HG03457 (cell line): ENCODE results near the gene MARCKS.
"Not testable (repeated sequence)": the region's sequence is repeated elsewhere in the genome, so short reads cannot be mapped to it uniquely, and the experiment has no call there.

Source experiments
- ATAC-seq: cut with Tn5 transposase; IDR thresholded peaks from one replicate; pipeline ENCODE4 v1.9.1; 2021; ENCODE audit warnings: moderate number of reproducible peaks; ENCODE audit not compliant: unreplicated experiment

The MARCKS gene

DNA sequence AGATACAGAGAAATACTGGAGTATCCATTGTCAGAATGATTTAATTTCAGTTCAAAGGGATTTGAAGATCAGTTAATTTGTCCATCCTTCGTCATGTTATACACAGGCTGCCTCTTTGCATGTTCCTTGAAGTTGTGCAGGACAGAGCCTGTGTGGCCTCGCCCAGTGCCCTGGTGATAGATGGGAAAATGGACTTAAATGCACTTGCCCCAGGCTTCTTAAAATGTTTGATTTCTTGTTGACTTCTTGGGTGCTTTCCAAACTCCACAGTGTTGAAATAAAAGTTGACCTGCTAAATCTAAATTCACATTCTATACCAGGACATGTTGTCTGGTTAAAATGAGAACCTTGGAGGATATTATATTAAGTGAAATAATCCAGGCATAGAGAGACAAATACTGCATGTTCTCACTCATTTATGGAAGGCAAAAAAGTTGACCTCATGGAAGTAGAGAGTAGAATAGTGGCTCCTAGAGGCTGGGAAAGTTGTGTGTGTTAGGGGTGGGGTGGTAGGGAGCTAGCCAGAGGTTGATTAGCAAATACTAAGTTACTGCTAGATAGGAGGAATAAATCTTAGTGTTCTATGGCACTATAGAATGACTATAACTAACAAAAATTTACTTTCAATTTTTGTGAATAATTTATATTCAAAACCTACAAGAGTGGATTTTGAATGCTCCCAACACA, 25.3 kb downstream of the MARCKS start:
- ATAC-seq = no peak

DNA sequence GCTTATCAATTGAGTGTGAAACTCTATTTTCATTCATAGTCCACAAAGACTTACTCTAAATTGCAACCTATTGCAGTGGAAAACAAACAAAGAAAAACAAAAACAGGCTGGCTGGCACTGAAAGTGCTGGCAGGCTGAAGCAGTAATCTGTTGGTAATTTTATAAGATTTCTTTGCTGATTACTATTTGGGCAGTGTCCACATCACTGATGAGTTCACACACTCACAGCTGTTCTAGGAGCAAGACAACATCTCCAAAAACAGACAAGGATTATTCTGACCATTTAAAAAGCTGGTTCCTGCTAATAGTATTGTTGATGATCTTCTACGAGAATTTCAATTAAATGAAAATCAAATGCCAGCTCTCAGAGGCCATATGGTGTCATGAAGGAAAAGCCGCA, 26.9 kb downstream of the MARCKS start:
- ATAC-seq = no peak

DNA sequence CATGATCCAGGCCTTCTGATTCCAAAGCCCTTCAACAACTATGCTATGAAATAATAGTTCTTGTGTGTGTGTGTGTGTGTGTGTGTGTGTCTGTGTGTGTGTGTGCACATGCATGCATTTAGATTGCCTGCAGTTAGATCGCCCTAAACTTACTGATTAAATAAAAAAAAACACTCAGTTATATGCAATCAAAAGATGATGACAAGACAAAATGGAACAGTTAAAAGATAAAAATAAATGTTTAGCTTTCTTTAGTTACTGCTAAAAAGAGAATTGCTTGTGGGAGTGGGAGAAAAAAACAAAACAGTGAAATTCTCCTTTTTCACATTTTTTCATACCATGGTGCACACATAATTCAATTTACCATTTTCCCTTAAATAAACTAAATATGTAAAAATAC, 29.4 kb downstream of the MARCKS start:
- no peak for ATAC-seq

DNA sequence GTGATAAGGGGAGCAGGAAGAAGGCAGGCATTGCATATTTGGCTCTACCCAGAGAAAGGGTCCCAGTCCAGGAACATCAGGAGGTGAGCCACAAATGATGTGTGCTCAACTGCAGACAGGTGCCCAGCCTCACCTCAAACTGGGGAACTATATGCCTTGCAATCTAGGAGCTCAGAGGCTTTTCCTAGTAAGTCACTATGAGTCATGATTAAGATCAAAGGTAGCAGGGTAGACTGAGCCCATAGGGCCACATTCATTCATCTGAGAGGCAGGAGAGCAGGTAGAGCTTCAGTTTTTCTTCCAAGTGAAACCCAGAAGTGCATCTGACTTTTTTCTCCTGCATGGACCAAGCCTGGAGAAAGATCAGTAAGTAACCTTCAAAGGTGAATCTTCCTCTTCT, 31.3 kb downstream of the MARCKS start:
- no peak for ATAC-seq

DNA sequence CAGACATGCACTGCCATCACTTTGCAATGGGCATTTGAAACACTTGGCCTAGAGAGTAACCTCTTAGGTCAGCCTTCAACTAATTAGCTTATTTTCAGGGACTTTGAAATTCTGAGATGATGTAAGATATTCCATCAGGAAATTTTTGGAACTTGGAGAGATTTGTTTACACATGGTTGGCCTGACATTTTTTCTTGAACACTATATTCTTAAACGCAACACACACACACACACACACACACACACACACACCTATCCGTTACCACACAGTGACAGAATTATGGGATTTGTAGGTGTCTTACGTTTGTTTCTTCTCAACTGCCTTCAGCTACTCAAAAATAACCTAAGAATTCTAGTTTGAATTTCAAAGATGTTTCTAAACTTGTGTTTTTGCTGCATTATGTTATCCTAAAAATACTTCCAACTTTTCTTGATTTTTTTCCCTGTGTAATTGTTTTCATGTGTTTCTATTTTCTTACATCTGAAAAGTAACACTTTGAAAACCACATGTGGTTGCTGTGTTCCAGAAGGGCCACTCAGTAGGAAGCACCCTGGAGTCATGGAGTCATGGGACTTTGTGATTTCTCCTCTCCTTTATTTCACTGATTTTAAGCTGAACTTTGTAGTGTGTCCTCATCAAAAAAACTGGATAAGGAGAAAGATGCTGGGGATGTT, 31.9 kb downstream of the MARCKS start:
- ATAC-seq = no peak

DNA sequence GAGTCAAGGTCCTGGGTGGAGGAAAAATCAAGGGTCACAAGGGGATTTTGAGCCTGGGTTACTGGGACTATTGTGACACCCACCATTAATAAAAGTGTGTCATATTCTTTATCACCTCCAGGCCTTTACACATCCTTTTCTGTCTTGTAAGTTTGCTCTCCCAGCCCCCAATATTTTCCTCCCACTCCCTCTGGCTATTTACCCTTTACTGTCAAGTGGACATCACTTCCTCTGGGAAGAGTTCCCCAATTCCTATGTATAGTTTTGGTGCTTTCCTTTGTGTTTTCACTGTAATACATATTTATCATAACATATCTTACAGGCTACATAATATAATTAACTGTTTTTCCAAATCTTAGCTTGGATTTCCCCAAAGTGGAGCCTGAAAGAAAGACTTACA, 36.3 kb downstream of the MARCKS start:
- no peak for ATAC-seq

DNA sequence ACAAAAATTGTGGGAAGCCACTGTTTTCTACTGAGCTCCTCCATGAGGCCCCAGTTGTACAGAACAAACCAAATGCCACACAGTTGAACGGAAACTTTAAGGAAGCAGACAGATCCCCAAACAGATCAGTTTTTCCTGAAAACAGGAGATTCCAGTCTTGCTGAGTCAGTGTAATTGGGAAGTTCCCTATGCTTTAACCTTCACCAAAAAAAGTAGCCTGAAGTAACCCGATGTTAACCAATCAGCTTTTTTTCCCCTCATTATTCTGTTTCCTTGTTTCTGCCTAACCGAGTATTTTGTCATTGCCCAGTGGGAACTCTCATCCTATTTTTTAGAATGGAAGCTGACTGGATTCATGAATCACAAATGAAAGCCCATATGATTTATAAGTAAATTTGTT, 36.7 kb downstream of the MARCKS start:
- ATAC-seq = no peak

DNA sequence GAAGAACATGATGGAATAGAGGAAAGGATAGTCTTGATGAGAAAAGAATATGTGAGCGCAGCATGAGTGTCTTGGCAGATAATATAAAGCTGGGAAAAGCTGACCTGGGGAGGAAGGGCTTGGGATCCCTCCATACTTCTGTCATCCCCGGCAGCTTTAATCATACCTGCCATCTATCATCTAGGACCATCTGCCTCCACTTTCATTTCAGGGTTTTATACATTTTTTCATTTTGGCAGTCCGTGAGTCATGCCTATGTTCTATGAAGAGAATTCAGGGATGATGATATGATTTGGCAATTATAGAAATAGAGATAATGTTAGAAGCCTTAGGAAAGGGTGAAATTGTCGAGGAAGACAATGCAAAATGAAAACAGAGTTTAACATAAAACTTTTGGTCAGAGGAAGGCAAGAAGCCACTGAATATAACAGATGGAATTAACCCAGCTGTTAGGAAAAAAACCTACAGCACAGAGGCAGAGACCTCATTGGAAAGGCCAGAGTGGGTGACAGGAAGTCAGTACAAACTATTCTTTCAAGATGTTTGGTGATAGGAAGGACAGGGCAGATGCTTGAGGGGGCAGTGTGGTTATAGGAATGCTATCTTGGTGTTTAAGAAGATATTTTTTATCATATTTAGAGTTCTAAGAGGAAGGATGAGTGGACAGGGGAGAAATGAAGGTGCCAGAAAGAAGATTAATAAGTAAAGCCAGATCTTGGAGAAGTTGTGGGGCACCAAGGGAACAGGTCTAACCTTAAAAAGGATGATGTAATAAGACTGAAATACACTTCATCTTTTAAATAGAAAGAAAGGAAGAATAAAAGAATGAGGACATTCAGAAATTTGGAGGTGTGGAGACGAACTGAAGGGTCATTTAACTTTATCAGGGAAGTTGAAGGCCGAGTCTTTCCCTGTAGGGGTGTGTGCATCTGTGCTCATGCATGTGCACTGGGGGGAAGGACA, 37.8 kb downstream of the MARCKS start:
- no peak for ATAC-seq

DNA sequence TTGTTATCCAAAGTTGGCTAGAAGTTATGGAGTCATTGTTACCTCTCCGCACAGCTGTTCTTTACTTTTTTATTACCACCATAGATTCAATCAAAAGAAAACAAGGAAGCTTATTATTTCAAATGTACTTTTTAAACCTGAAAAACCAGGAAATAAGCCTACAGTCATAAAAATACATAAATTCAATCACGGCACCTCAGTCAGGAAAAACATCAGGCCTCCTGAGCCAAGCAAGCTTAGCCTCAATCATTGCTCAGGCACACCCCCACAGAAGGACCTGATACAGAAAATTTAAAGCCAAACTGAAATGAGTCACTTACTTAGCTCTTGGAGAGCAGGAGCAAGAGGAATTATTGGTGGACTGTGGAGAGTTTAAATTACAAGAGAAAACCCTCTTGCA, 44.3 kb downstream of the MARCKS start:
- ATAC-seq = no peak

DNA sequence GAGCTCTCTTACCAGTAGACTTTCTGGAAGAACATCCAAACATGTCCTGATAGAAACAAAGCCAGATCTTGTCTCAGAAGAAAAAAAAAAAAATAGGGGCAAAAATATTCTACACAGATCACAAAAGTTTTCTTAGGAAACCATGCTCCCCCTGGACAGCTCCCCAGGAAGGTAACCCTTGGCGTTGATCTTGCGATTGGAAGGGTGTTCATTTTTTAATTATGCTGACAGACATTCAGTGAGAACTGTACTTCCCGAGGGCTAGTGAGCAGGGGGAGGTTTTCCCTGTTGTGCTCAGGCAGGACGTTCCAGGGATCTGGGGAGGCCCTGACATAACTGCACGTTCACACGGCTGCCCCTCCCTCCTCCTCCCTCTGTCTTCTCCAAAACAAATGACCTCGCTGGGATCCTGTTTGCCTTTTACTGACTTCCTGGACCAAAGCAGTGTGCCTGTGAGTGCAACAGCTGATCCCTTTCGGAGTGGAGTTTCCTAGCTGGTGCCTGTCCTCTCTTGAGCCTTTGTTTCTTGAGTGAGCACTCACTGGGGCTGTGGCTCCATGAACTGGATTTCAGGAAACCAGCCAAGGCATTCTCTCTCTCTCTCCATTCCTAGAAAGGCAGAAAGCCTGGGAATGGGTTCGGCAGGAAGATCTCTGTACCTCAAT, 46.7 kb downstream of the MARCKS start:
- no peak for ATAC-seq

DNA sequence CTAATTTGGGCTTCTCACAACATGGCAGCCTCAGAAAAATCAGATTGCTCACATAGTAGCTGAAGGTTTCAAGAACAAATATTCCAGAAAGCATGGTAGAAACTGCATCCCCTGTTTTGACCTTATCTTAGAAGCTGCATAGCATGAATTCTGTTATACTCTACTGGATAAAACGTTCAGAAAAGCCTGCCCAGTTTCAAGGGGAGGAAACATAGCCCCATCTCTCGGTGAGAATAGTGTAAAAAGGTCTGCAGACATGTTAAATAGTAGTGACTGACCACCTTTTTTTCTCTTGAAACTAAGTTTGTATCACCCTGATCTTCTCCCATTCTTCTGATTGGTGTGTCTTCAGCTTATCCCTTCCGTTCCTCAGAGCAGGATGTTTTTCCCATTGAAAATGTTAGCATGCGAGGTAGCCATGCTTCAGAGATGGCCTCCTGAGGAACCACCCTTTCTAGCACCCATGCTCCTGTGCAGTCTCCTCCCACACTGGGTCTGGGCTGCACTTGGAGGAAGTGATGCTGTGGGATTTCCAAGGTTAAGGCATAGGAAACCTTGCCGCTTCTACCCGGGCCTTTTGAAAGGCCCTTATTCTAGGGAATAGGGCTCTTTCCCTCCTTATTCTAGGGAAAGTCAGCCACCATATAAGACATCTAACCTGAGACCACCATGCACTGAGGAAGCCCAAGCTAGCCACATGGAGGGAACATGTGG, 50.1 kb downstream of the MARCKS start:
- no peak for ATAC-seq

DNA sequence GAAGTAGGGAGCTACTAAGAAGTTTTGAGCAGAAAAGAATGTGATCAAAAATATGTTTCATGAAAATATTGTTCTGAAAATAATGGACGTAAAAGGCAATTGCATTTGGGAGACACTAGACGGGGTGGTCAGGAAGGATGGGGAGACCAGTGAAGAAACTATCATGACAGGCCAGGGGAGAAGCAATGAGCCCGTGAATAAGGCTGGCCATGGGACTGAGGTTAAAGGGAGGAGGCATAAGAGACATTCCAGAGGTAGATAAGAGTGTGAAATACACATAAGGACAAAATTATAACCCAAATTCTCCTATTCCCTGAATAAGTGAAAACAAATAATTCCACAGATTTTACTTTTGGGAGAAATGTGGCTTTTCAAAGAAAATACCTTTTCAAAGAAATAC, 51.7 kb downstream of the MARCKS start:
- no peak for ATAC-seq

DNA sequence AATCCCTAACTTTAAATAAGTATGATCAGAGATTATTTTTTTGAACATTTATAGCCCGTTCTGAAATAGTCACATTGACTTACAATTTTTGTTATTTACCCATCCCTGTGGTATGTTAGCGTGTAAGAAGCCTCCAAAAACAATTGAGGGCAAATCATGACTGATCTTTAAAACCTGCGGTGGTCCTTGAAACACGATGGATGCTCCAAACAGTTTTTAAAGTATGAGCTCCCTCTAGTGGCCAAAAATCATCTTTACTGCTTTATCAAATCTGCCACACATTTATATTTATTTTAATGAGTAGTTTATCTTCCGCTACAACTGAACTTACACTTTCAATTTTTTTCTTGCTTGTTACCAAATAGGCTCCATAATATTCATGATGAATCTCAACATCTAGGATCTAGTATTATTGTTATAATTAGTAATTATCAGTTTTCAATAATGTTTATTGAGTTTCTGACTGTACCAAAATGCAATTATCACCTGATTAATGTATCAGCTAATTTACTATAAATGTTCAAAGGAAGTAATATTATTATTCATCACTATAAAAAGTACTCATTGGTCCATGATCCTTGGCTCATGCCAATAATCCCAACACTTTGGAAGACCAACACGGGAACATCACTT, 52.2 kb downstream of the MARCKS start:
- no peak for ATAC-seq

DNA sequence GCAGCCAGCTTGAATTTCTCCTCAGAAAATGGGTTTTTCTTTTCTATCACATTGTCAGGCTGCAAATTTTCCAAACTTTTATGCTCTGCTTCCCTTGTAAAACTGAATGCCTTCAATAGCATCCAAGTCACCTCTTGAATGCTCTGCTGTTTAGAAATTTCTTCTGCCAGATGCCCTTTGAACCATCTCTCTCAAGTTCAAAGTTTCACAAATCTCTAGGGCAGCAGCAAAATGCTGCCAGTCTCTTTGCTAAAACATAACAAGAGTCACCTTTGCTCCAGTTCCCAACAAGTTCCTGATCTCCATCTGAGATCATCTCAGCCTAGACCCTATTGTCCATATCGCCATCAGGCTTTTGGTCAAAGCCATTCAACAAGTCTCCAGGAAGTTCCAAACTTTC, 53.1 kb downstream of the MARCKS start:
- ATAC-seq = not testable (repeated sequence)
